ENCODE measurements around the gene TENM4. TPM values are rescaled to one million over a fixed set of nuclear protein-coding genes. Genes with fewer than 3 reads are reported as not detected.

TENM4 gene
- total RNA-seq, 1 donor from 2014 or later = 50.7 TPM

- Mint-ChIP-seq H3K9me3 (ENCODE audit: unreplicated experiment) (no peaks in the 10 kb centered on the region), H3K27ac (ENCODE audit: unreplicated experiment) (no peak overlapping the region), H3K36me3 (ENCODE audit: unreplicated experiment) (peaks cover 7% of the 10 kb centered on the region), H3K4me1 (ENCODE audit: low read depth, unreplicated experiment) (peaks cover 20% of the 10 kb centered on the region), H3K27me3 (ENCODE audit: unreplicated experiment) (no peaks in the 10 kb centered on the region), H3K4me3 (ENCODE audit: unreplicated experiment) (no peak overlapping the region)
- TF ChIP-seq CTCF (IDR thresholded peaks at IDR 0.05; ENCODE audit: partially characterized antibody, unreplicated experiment) = no peak
- no peak for DNase-seq
These were observed 43.6 kb downstream of the TENM4 start for GRCh38 chr11:79397252-79397651.

DNA sequence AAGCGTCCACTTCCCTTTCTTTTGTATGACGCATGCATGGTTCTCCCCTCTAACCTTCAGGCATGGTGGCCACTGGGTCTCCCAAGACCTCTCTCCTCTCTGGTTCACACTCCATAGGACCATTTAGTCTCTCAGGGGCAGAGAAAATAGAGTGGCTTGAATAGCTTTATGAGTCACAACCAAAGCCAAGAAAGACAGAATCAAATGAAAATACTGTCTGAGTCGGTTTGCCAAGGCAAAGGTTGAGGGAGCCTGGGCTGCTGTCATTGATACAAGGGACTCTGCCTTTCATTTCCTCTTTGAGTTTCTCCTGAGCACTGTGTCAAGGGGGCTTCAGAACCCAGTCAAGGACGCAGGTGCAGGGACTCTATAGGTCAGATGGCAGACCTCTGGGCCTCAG lies 44.2 kb downstream of the TENM4 start:
- DNase-seq = no peak
- Mint-ChIP-seq H3K4me3 (ENCODE audit: unreplicated experiment) (no peak overlapping the region), H3K36me3 (ENCODE audit: unreplicated experiment) (peaks cover 6% of the 10 kb centered on the region), H3K9me3 (ENCODE audit: unreplicated experiment) (no peaks in the 10 kb centered on the region), H3K27ac (ENCODE audit: unreplicated experiment) (no peak overlapping the region), H3K27me3 (ENCODE audit: unreplicated experiment) (no peaks in the 10 kb centered on the region), H3K4me1 (ENCODE audit: low read depth, unreplicated experiment) (peaks cover 26% of the 10 kb centered on the region)
- no peak for TF ChIP-seq CTCF (IDR thresholded peaks at IDR 0.05; ENCODE audit: partially characterized antibody, unreplicated experiment)

DNA sequence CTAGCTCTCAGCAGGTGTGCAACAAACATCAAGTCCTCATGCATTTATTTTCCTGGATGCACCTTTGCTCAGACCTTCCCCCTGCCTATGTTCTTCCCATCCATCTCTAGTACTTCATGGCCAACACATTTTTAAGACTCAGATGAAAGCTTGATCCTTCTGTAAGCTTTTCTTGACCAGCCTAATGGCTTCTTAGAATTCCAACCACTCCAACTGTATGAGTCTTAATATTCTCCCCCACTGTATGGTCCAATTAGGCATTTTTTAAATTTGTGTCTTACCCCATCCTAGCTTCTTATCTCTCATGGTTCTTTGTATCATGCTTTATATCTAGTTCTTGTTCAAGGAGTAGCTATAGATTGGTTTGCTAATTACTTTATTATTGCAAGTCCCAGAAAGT lies 44.8 kb downstream of the TENM4 start:
- Mint-ChIP-seq H3K27ac (ENCODE audit: unreplicated experiment) (no peak overlapping the region), H3K36me3 (ENCODE audit: unreplicated experiment) (no peaks in the 10 kb centered on the region)

DNA sequence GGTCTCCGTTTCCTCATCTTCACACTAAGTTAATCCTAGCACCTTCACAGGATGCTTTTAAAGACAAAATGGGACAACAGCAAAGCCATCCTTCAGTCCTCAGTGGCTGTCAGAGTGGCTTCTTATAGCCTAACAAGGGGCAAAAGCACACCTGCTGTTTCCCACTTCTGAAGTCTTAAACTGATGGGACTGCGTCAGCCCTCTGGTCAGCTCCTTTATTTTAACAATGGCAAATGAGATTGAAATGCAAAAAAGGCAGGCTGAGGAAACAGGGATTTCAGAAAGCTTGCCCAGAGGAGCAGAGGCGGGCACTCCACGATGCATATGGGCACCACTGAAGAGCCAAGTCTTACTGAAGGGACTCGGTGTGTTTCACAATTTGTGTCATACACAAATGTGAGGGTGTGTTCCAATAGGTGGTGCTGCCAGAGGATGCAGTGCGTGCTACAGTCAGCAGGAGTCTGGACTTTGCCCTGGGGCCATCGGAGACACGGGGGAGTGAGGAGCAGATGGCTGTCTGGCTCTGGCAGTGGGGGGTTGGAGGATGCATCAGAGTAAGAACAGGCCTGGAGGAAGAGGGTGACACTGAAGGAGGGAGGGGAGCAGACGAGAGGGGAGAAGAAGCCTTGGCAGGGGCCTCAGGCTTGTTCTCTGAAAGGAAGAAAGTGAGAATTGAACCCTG lies 47.3 kb downstream of the TENM4 start:
- Mint-ChIP-seq H3K27ac (ENCODE audit: unreplicated experiment) (peak overlapping the region; percentile 84), H3K27me3 (ENCODE audit: unreplicated experiment) (no peaks in the 10 kb centered on the region), H3K4me3 (ENCODE audit: unreplicated experiment) (peak overlapping the region; percentile 70), H3K9me3 (ENCODE audit: unreplicated experiment) (peaks cover 3% of the 10 kb centered on the region), H3K36me3 (ENCODE audit: unreplicated experiment) (no peaks in the 10 kb centered on the region), H3K4me1 (ENCODE audit: low read depth, unreplicated experiment) (peaks cover 38% of the 10 kb centered on the region)
- DNase-seq = peak; percentile 87
- peak; percentile 27 for TF ChIP-seq CTCF (IDR thresholded peaks at IDR 0.05; ENCODE audit: partially characterized antibody, unreplicated experiment)

More for the DNA sequence above, 44.8 kb downstream of the TENM4 start:
- Mint-ChIP-seq H3K4me3 (ENCODE audit: unreplicated experiment) (no peak overlapping the region), H3K4me1 (ENCODE audit: low read depth, unreplicated experiment) (peaks cover 30% of the 10 kb centered on the region), H3K27me3 (ENCODE audit: unreplicated experiment) (no peaks in the 10 kb centered on the region), H3K9me3 (ENCODE audit: unreplicated experiment) (no peaks in the 10 kb centered on the region)
- TF ChIP-seq CTCF (IDR thresholded peaks at IDR 0.05; ENCODE audit: partially characterized antibody, unreplicated experiment) = no peak
- no peak for DNase-seq

DNA sequence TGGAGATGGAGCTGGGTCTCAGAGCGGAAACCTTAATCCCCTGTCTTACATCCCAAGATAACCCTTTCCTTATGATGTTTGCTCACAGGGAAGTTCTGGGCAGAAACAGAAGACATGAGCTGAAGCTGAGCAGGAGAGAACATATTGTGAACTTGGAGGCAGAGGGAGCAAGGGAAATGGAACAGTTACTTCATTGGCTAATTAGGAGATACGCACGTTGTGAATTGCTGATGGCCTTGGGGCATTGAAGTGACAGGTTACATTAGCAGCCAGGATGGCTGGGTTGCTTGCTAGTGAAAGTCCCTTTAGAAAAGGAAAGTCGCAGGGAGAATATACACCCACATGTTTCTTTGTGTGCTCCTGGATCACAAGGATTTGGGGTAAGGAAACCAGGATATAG lies 48.7 kb downstream of the TENM4 start:
- no peaks in the 10 kb centered on the region for H3K36me3 Mint-ChIP-seq (ENCODE audit: unreplicated experiment)
- H3K4me3 Mint-ChIP-seq (ENCODE audit: unreplicated experiment) = peak overlapping the region; percentile 21
- DNase-seq = no peak
- no peaks in the 10 kb centered on the region for H3K27me3 Mint-ChIP-seq (ENCODE audit: unreplicated experiment)
- peak overlapping the region; percentile 67 for H3K27ac Mint-ChIP-seq (ENCODE audit: unreplicated experiment)
- peaks cover 38% of the 10 kb centered on the region for H3K4me1 Mint-ChIP-seq (ENCODE audit: low read depth, unreplicated experiment)
- H3K9me3 Mint-ChIP-seq (ENCODE audit: unreplicated experiment) = peaks cover 3% of the 10 kb centered on the region
- TF ChIP-seq CTCF (IDR thresholded peaks at IDR 0.05; ENCODE audit: partially characterized antibody, unreplicated experiment) = no peak
